Measurements from ENCODE around the gene OPN3. TPM values are rescaled to one million over a fixed set of nuclear protein-coding genes. Genes with fewer than 3 reads are reported as not detected.
A peak's percentile ranks its signal among the peaks of the same experiment; 100 is the strongest.

The OPN3 gene
- total and polyA plus RNA-seq, 12 donors = 4.1 to 42.9 (median 9.7) TPM

GRCh38 chr1:241647658-241648057, 7.5 kb upstream of the OPN3 start:
- no peak overlapping the region for H3K4me3 ChIP-seq
- intact Hi-C loops (cut with DNase I) = no loop called here
- no peaks in the 10 kb centered on the region for H3K9me3 ChIP-seq (replicated peaks in 1 of 3)
- DNase-seq = no peak
- WGBS, 4 donors = 68 to 88% (median 77%) methylated on average over 1 of the region's 1 CpG
- no peaks in the 10 kb centered on the region for H3K27me3 ChIP-seq
- peaks cover 0 to 8% of the 10 kb centered on the region in 2 donors for H3K4me1 ChIP-seq (replicated peaks in 1 of 2)
- no peak overlapping the region for H3K27ac ChIP-seq
- no peak for TF ChIP-seq POLR2A (IDR thresholded peaks at IDR 0.05)
- no peak for TF ChIP-seq CTCF (IDR thresholded peaks at IDR 0.05)
- no peaks in the 10 kb centered on the region for H3K36me3 ChIP-seq (replicated peaks in 1 of 2)

- no peak overlapping the region for H3K4me3 ChIP-seq
- H3K36me3 ChIP-seq (replicated peaks in 1 of 2) = no peaks in the 10 kb centered on the region
- DNase-seq = no peak
- no peaks in the 10 kb centered on the region for H3K27me3 ChIP-seq
- no peak overlapping the region for H3K27ac ChIP-seq
- 83 to 93% (median 89%) methylated on average over 7 of the region's 7 CpGs for WGBS, 4 donors
- peaks cover 0 to 8% of the 10 kb centered on the region in 2 donors for H3K4me1 ChIP-seq (replicated peaks in 1 of 2)
- H3K9me3 ChIP-seq (replicated peaks in 1 of 3) = no peaks in the 10 kb centered on the region
- intact Hi-C loops (cut with DNase I) = no loop called here
- TF ChIP-seq CTCF (IDR thresholded peaks at IDR 0.05) (no peak), POLR2A (IDR thresholded peaks at IDR 0.05) (no peak)
Observed at GRCh38 chr1:241646201-241646600, 6.0 kb upstream of the OPN3 start.

- intact Hi-C loops (cut with DNase I) = no loop called here
- DNase-seq = peak in 6 of 7 donors; percentile 31 to 66 (median 42)
- Histone ChIP-seq H3K4me3 (no peak overlapping the region), H3K4me1 (replicated peaks in 1 of 2) (peaks cover 0 to 12% of the 10 kb centered on the region in 2 donors), H3K27me3 (no peaks in the 10 kb centered on the region), H3K27ac (peak overlapping the region in 3 of 5 donors; percentile 39 to 55 (median 46)), H3K36me3 (replicated peaks in 1 of 2) (no peaks in the 10 kb centered on the region), H3K9me3 (replicated peaks in 1 of 3) (no peaks in the 10 kb centered on the region)
- 48 to 57% (median 51%) methylated on average over 4 of the region's 4 CpGs for WGBS, 4 donors
- TF ChIP-seq POLR2A (IDR thresholded peaks at IDR 0.05) = no peak
- no peak for TF ChIP-seq CTCF (IDR thresholded peaks at IDR 0.05)
Observed at GRCh38 chr1:241645199-241645598, 5.0 kb upstream of the OPN3 start.

- WGBS, 4 donors = 96 to 100% (median 99%) methylated on average over 2 of the region's 2 CpGs
- no peak overlapping the region for H3K4me3 ChIP-seq
Observed at GRCh38 chr1:241644259-241644658, 4.1 kb upstream of the OPN3 start.

More at GRCh38 chr1:241644259-241644658, 4.1 kb upstream of the OPN3 start:
- Histone ChIP-seq H3K27me3 (no peaks in the 10 kb centered on the region), H3K27ac (no peak overlapping the region), H3K36me3 (replicated peaks in 1 of 2) (no peaks in the 10 kb centered on the region), H3K4me1 (replicated peaks in 1 of 2) (peaks cover under 1 to 12% of the 10 kb centered on the region in 2 donors), H3K9me3 (replicated peaks in 1 of 3) (no peaks in the 10 kb centered on the region)
- intact Hi-C loops (cut with DNase I) = no loop called here
- DNase-seq = no peak
- TF ChIP-seq CTCF (IDR thresholded peaks at IDR 0.05) (no peak), POLR2A (IDR thresholded peaks at IDR 0.05) (no peak)
